ENCODE data around the gene TAGLN. TPM values are rescaled to one million over a fixed set of nuclear protein-coding genes. Genes with fewer than 3 reads are reported as not detected.

Gene TAGLN
- total RNA-seq, 1 donor, result 1.3 TPM

DNA sequence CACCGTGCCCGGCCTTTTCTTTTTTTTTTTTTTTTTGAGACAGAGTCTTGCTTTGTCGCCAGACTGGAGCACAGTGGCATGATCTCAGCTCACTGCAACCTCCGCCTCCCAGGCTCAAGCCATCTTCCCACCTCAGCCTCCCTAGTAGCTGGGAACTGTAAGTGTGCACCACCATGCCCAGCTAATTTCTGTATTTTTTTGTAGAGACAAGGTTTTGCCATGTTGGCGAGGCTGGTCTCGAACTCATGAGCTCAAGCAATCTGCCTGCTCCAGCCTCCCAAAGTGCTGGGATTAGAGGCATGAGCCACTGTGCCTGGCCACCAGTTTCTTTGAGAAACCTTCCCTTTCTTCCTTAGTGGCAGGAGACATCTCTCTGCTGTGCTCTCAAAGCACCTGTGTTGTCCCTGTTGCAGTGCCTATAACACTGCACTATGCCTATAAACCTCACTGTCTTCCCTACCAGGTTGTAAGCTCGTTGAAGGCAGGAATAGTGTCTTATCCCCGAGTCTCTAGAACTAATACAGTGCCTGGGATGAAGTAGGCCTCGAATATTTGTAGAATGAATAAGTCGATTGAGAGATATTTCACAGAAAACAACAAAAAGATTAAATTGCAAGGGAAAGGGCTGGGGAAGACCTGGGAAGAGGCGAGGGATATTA, 13.7 kb downstream of the TAGLN start:
- DNase-seq (ENCODE audit: low read depth in 2 of 3, low spot score in 2 of 3), result no peak

- no peak for DNase-seq (ENCODE audit: low read depth in 2 of 3, low spot score in 2 of 3)
Observed at GRCh38 chr11:117214404-117215110, 15.4 kb downstream of the TAGLN start.

DNA sequence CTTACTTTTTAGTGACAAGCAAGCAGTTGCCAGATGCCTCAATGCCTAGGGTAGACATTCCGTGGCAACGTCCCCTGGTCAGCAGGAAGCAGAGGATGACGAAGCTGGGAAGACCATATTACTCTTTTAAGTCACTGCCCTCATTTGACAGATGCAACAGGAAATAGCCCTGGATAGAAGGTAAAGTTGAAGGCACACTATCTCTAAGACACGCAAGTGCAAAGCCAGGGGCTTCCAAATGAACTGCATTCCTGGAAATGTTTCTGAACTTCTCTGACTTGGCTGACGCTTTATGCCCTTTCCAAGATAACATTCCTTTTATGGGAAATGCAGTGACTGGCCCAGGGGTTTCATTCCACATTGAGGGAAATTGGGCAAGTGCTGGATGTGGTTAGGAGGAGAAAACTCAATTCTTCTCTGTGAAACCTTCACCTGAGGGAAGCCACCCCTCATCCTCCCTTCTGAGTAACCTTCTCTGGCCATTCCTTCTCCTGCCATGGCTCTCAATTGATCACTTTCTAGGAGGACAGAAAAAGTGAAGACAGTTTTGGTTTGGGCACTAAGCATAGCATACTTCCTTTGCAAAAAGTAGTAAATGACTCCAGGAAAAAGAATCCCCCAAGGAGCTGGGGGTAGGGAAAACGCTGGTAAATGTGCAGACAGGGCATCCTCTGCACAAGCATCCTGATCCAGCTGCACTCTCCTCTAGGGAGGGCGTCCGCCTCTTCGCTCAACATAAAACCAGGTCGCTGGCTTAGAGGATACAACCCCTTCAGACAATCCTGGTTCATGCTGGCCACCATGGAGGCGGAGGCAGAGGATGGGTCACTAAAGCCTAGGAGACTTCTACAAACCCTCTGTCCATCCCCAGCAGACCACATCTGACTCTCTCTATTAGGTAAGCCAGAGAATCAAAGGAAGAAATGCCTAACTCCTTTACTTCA, 18.2 kb downstream of the TAGLN start:
- DNase-seq (ENCODE audit: low read depth in 2 of 3, low spot score in 2 of 3), result no peak

- DNase-seq (ENCODE audit: low read depth in 2 of 3, low spot score in 2 of 3), result no peak
Observed at GRCh38 chr11:117218133-117218915, 19.2 kb downstream of the TAGLN start.

DNA sequence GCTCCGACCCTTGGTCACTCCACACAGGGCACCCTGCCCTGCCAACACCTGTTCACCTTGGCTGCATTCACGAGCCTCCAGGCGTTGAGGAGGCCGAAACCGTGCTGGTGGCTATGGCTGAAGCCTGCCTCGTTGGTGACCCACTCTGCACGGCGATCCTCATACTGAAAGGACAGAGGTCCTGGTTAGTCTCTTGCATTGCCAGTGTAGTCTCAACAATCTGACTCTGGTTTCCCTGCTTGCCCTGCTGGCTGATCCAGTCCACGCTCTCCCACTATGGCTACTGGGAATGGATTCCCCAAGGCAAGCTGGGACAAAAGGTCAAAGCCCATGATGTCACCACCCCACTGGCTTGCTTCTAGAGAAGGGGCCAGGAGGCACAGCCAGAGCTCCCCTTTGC, 19.8 kb downstream of the TAGLN start:
- DNase-seq (ENCODE audit: low read depth in 2 of 3, low spot score in 2 of 3), result no peak

DNA sequence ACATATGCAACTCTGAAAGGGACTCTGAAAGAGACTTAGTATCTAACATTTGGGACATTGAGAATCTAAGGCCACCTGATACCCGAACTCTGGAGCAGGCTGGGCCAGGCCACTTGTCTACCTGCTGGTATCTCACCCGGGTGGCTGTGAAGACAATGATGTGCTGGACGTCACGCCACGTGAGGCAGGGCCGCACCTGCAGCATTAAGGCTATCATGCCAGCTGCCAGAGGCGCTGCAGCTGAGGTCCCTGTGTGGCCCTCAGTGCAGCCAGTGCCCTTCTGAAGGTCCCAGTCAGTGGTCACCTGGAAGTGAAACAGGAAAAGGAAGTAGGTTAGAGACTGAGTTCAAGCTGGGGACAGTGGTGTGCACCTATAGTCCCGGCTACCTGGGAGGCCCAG, 20.3 kb downstream of the TAGLN start:
- DNase-seq (ENCODE audit: low read depth in 2 of 3, low spot score in 2 of 3), result no peak

DNA sequence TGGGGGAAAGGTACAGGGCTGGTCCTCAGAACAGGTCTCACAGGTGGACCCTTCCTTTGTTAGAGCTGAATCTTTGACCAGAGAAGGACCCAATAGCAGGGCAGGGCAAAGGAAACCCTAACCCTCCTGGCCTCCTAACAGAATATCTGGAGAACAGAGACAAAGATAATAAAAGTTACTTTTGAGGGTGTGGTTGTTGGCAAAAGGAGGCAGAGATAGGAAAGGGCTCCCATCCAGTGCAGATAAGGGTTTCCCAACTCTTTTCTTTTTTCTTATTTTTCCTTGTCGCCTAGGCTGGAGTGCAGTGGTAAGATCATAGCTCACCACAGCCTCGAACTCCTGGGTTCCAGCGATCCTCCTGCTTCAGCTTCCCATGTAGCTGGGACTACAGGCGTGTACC, 20.8 kb downstream of the TAGLN start:
- no peak for DNase-seq (ENCODE audit: low read depth in 2 of 3, low spot score in 2 of 3)

DNA sequence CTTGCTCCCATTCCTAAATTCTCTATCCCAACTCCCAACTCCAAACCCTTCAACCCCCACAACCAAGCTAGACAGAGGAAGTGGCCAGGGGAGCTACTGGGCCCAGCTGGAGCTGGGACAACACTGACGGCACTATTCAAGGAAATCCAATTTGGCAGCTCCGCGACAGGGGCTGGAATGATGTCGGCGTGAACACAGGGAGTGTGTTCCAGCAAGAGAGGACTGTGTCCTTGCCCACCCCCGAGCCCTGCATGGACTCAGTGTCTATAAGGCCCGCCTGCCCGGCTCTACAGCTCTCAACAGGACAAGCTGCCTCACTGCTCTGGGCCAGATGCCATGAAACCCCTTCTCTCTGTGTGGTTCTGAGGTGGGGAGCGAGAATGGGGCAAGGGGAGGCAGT, 21.4 kb downstream of the TAGLN start:
- DNase-seq (ENCODE audit: low read depth in 2 of 3, low spot score in 2 of 3), result no peak

DNA sequence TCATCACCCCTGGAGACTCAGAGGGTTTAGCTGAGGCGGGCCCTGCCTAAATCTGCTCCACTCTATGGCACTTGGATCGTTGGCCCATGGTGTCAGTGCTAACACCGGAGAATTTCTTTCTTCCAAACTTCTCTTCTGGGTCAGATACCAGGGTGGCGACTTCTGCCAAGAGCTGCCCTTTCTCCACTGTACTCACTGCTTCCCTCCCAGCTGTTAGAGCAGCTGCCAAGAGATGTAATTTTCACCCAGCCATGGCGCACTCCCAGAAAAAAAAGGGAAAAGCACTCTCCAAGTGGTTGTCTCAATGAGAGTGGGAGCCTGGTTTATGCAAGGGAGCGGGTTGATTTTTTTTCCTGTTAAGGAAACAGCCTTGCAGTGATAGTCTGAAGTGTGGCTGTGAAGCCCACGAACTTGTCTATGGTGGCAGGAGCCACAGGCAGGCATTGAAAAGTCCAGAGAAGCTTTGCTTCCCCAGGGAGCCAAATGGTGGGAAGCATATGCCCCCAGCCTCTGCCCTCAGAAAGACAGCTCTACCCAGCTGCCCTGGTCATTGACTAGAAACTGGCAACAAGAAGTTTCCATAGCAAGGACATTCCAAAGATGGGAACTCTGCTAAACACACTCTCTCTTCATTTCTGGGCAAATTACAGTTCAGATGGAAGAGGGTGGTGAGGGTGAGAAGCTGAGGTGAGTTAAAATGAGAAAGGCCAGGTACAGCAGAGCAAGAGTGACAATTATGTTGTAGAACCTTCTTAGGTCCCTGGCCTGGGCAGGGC, 22.0 kb downstream of the TAGLN start:
- DNase-seq (ENCODE audit: low read depth in 2 of 3, low spot score in 2 of 3), result no peak

DNA sequence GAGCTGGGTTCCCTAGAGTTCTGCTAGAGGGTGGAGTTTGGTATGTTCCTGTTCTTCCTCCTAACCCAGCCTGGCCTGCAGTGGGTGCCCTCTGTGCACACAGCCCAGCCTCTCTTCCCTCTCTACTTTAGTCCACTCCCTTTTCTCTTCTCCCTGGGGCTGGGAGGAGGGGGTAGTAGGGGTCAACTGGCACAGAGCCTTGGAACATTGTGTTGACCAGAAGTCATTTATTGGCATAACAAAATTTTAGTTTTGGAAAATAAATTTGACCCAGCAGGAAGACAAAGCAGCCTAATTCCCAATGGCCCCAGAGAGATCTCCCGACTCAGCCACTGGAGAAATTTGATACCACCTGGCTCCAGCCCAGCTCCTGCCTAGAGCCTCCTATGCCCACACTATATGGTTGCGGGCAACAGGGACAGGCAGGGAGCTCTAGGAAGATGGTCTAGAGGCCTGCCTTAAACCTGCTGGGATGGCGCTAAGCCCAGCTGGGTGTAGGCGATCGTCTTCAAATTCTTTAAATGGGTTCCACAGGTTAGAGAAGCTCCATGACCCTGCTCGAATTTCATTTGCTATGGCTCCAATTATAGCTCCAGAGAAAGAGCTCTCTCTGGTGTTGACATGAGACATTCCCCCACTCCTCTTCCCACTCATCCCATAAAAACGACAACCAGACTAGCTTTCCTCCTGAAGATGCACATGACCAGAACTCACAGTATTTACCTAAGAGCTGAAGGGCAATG, 22.8 kb downstream of the TAGLN start:
- no peak for DNase-seq (ENCODE audit: low read depth in 2 of 3, low spot score in 2 of 3)

DNA sequence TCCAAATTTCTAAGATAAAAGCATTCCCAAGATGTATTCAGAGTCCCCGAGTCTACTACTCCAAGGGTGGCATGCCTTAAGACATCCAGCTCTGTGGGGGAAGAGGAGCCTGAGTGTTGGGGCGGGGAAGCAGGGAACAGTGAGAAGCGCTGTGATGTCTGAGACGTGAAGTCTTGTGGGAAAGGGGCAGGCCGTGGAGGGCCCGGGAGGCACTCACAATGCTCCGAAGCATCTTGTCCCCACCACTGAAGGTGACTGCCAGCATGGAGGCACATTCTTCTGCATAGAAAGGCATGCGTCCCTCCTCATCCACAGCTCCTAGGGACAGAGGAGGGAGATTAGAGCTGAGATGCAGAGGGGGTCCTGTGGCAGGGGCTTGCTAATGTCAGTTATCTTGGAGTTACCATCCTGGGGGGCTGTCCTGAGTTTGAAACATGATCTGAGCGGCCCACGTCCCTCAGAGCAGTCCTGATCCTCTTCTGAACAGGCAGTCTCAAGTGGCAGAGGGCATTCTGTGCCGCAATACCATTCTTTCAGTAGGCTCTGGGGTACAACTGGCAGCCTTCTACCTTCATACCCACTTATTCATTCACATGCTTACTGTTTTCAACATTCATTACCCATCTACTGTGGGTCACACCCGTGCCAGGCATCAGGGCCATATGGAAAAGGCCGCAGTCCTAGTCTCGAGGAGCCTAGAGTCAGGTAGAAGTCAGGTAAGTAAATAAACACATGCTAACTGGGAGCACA, 24.0 kb downstream of the TAGLN start:
- no peak for DNase-seq (ENCODE audit: low read depth in 2 of 3, low spot score in 2 of 3)

DNA sequence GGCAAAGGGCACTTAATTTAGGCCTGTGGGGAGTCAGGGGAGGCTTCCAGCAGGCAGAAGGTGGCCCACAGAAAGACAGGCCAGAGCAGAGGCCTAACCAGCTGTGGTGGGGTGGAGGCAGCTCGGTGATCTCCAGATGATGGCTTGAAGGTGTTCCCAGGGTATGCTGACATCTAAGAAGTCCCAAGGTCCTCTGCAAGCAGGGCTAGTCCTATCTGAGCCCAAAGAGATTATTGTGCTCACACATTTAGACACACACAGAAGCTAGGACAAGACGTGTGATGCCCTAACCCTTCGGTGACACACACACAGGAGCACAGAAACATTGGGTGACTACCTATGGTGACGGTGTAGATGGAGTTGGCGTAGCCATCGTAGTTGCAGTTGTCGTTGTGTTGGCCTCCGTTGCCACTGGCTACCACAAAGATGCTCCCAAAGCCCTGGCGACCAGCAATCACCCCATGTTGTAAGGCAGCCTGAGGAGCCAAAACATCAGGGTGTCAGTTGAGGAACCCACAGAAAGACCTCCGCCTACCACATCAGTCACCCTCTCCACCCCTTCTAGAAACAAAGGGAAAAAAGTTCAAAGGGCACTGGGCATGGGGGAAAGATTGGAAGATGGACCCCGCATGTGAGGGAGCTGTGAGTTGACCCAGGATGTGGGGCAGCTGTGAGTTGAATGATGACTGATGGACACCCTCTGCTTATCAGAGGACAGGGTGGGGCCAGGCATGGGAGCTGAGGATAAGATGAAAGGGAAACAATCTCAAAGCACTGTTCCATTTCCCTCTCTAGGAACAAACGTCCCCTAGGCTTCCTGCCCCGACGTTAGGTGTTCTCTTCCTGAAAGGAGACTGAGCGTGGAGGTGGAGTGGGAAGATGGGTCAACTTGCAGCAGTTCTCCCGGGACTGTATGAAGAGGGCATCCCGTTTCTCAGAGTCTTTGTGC, 24.8 kb downstream of the TAGLN start:
- no peak for DNase-seq (ENCODE audit: low read depth in 2 of 3, low spot score in 2 of 3)

GRCh38 chr11:117225553-117226170, 26.5 kb downstream of the TAGLN start:
- no peak for DNase-seq (ENCODE audit: low read depth in 2 of 3, low spot score in 2 of 3)

DNA sequence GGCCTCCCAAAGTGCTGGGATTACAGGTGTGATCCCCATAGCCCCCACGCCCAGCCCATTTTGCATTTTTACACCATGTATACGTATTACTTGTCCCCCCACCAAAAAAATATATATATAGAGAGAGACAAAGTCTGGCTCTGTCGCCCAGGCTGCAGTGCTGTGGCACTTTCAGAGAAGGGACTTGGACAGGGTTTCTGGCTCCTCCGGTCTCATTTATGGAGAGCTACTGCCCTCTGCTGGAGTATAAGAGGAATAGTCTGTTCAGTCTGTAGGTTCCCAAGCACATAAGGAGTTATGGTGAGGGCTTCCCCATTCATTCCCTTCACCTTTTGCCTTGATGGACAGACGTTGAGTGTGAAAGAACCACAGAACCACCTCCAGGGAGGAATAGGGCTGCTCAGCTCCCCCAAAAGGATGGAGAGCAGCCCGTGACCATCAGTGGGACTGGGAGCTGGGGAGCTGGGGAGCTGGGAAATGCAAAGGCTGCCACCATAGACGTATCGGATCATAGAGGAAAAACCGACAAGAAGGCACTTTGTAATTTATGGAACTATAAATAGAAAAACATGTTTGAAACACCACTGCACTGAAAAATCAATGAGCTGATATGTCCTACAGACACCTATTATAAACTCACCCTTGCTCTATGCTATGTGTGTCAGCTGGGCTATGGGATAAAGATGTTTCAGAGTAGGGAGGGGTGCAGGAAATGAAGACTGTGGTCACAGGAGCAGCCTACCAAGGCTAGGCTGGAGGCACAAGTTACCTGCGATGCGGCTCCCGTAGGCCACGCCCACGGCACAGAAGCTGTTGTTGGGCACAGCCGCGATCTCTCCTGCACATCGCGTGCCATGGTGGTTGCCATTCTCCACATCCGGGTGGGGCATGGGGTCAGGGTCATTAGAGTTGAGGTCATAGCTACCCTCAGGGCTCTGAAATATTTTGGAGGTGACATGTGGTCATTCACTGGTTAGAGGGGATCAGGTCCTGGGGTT, 27.5 kb downstream of the TAGLN start:
- DNase-seq (ENCODE audit: low read depth in 2 of 3, low spot score in 2 of 3), result peak; percentile 43 to 89 (median 73)

GRCh38 chr11:117228091-117228490, 28.9 kb downstream of the TAGLN start:
- DNase-seq (ENCODE audit: low read depth in 2 of 3, low spot score in 2 of 3), result no peak

GRCh38 chr11:117229411-117229810, 30.2 kb downstream of the TAGLN start:
- DNase-seq (ENCODE audit: low read depth in 2 of 3, low spot score in 2 of 3), result no peak
